NCI-H510A (cell line): ENCODE measurements around the gene GJA9.
"Not testable (repeated sequence)": the region's sequence is repeated elsewhere in the genome, so short reads cannot be mapped to it uniquely, and the experiment has no call there.

Experiments
- DNase-seq: peaks from one replicate; lab custom pipeline; 2025; lab: John Stamatoyannopoulos, UW

Gene GJA9

DNA sequence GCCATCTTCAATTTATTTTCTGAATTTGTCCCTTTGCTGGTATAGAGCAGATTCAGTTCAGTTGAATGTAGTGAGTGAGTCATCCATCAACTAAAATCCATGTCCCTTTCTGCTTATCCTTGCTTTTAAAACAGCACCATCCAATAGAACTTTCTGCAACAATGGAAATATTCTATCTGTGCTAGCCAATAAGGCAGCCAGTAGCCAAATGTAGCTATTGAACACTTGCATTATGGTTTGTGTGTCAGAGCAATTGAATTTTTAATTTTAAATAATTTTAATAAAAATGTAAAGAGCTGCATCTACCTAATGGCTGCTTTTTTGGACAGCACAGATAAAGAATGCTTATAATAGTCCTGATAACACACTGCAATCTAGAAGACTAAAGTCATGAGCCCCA, at the start of gene GJA9:
GJA9 (minus strand) TSS at position 101 of the 400 bp plus-strand sequence. CDS start 5,489 bp downstream, outside the sequence.
- no peak for DNase-seq

DNA sequence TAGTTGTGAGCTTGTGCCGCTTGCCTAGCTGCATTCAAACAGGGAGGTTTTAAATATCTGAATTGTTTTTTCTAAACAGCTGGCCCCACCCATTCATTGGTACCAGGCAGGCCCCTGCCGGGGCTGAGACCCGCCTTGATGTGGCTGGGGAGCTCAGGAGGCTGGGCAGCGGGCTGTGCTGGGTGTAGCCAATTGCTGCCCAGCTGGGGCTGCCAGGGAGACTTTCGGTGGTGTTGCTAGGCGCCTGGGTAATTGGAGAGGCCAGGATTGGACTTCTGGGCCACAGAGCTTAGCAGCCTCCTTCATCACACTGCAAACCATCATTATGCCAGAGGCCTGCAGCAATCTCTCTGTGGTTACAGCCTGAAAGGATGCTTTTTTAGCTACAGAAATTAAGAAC, 48.1 kb upstream of the GJA9 start:
- peak; percentile 42 for DNase-seq

DNA sequence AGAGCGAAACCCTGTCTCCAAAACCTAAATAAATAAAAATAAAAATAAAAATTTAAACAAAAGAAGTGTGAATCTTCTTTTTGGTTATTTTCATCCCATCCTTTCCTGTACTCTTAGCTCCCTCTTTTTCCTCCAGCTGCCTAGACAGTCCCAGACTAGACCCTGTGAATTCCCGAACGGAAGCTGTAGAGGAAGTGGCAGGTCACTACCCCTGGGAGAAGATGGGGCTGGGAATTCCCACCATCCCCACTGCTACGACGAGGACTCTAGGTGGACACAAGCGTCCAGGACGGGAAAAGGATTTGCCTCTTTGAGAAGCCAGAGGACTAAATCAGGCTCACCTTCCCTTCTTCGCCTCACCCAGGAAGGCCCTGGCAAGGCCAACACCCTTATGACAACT, 47.7 kb upstream of the GJA9 start:
- no peak for DNase-seq

DNA sequence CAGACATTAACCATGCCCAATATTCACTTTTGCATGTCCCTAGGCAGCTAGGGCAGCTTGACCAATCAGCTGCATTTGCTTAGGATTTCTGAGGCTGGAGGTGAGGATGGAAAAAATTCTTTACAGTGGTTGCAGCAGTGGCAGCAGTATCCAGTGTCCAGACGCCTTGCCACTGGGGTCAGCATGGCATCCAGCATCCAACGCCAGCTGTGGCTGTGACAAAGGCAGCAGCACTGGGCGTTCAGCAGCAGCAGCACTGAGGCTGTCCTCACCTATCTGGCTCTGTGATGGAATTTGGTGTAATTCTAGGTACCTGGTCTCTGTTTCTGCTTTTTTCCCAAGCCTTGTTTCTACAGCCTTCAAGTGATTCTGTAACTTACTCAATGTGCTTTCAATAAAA, 44.7 kb upstream of the GJA9 start:
- no peak for DNase-seq

DNA sequence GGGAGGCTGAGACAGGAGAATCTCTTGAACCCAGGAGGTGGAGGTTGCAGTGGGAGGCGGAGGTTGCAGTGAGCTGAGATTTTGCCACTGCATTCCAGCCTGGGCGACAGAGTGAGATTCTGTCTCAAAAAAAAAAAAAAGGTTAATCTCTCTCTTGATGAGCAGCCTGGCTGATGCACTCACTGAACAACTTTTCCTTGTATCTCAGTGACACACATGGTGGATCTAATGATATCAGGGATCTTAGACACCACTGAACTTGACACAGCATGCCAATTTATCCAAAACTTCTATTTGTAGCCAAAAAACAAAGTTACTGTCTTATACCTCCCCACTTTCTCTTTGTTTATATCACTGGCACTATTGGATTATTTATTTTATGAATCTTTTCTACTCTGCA, 44.0 kb upstream of the GJA9 start:
- DNase-seq, result no peak

DNA sequence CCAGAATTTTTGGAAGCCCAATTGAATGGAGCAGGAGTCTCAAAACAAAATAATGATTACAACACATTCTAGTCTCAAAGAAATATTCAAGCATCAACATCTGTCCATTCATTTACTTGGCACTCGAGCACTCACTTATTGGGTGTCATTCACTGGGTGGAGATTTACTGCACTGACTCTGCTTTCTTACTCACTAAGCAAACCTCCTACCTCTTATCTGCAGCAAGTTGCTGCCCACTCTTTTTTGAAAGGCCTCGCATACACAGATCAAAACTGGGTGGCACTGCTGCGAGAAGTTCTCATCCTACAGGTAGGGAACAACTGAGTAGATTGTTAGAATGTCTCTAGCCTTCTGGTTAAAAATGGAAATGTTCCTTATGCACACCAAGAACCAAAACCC, 42.2 kb upstream of the GJA9 start:
- no peak for DNase-seq

DNA sequence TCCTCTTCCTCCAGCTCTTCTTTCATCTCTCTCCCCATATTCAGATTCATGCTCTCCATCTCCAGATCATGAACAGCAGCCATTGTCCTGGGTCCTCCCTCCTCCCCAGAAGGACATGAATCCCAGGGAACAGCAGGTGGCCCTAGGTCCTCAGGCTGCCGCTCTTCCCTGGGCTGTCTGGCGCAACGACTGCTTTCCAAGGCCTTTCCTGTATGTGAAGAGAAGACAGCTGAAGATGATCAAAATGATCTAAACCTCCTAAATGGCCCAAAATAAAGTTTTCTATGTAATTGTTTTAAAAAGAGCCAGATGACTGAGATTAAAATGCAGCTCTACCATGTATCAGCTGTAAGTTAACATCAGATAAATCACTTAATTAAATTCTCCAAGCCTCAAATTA, 37.7 kb upstream of the GJA9 start:
- peak; percentile 61 for DNase-seq

DNA sequence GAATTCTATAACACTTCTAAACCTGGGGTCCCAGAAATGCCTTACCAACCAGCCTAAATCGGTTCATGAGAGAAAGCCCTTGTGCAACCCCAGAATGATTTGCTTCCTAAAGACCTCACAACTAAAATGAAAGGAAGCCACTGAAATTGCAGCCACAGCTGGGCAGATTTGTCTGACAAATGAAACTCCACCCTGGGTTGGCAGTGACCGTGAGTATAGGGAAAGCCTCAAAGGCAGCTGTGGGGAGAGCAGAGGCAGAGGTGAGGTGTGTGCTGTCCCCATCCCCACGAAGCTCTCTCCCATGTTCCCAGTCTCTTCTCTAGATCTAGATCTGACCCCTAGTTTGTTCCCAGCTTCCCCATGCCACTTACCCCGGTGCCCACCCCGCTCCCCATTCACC, 37.2 kb upstream of the GJA9 start:
- DNase-seq, result no peak

DNA sequence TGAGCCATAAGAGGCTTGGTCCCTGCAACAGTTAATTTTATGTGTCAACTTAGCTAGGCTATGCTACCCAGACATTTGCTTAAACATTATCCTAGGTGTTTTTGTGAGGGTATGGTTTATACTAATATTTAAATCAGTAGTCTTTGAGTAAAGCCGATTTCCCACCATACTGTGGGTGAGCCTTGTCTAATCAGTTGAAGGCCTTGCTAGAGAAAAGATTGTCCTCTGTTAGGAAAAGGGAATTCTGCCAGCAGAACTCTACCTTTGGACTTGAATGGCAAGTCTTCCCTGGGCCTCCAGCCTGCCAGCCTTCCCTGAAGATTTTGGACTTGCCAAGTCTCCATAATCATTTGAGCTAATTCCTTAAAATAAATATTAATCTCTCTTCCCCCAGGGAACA, 36.4 kb upstream of the GJA9 start:
- DNase-seq, result no peak

DNA sequence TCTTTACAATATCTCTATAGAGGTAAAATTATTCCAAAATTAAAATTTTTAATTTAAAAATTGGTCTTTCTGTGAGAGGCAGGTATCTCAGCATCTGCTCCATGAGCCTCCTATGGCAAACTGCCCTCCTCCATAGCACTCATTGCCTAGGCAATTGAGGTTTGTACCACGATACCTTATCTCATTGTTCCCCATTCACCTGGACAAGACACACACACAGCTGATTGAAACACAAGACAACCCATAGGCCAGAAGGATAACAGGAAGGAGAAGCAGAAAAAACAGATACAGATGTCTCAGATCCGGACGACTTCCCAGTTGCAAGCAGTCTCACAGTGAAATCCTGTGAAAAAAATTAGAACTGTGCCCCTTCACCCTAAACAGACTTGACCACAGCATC, 36.0 kb upstream of the GJA9 start:
- no peak for DNase-seq

DNA sequence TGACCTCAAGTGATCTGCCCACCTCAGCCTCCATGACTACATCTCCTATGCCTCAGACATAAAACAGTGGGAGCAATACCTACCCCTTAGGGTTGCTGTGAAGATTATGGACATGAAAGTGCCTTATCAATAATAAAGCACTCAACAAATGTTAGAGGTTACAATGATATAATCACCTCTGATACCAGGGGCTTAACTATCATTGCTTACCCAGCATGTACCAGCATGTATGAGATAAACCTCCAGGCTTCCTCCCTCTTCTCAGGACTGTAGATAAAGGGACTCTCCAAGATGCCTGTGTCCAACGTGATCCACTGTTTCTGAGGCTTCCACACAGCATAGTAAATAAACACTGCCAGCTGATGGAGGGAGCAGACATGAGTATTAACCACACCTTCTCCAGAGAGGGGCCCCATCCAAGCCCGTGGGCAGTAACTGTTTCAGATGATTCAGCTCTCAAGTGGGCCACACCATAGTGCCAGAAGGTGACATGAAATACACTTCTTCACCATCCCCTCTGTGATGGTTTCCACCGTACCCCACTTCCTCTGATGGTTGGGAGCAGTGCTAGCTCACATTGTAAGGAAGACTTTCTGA, 34.1 kb upstream of the GJA9 start:
- DNase-seq, result no peak

DNA sequence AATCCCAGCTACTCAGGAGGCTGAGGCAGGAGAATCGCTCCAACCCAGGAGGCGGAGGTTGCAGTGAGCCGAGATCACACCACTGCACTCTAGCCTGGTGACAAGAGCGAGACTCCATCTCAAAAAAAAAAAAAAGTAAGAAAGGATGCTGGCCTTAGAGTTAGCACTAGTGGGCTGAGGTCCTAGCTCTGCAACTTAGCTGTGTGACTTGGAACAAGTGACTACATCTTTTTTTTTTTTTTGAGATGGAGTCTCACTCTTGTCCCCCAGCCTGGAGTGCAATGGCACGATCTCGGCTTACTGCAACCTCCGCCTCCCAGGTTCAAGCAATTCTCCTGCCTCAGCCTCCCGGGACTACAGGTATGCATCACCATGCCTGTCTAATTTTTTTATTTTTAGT, 33.5 kb upstream of the GJA9 start:
- not testable (repeated sequence) for DNase-seq

DNA sequence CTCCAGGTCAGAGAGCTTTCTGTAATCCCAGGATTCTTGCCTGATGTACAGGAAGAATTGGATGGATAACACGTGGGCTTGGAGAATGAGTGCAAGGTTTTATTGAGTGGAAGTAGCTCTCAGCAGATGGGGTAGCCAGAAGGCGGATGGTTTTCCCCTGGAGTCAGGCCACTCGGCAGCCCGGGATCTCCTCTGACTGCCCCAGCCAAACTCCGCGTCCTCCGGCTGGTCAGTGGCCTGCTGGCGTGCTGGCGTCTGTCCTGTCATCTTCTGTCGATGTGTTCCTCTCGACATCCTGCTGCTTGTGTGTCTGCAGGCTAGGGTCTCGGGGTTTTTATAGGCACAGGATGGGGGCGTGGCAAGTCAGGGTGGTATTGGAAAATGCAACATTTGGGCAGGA, 27.4 kb upstream of the GJA9 start:
- no peak for DNase-seq

DNA sequence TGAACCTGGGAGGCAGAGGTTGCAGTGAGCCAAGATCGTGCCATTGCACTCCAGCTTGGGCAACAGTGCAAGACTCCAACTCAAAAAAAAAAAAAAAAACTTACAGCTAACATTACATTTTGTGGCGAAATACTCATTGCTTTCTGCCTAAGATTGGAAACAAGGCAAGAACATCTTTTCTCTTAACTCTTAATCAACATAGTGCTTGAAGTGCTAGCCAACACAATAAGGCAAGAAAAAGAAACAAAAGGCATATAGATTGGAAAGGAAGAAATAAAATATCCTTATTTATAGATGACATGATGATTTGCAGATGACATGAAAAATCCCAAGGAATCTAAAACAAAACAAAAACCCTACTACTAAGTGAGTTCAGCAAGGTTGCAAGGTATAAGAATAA, 24.6 kb upstream of the GJA9 start:
- DNase-seq, result no peak

DNA sequence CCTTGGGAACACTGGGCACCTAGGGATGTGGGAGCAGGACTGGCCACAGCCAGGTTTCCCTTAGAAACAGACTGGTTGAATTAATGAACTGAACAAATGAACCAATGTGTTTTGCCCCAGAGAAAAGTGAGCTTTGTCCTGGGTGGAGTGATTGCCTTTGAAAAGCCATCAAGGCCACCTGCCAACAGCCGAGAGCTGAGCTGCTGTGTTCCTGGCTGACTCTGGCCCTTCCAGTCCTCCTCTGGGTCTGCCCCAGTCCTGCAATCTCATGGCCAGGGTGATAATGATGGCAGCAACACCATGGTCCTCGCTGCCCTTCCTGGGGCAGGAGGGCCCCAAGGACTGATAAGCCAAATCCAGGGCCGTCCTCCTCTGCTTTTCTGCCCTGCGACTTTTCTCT, 18.2 kb upstream of the GJA9 start:
- no peak for DNase-seq

DNA sequence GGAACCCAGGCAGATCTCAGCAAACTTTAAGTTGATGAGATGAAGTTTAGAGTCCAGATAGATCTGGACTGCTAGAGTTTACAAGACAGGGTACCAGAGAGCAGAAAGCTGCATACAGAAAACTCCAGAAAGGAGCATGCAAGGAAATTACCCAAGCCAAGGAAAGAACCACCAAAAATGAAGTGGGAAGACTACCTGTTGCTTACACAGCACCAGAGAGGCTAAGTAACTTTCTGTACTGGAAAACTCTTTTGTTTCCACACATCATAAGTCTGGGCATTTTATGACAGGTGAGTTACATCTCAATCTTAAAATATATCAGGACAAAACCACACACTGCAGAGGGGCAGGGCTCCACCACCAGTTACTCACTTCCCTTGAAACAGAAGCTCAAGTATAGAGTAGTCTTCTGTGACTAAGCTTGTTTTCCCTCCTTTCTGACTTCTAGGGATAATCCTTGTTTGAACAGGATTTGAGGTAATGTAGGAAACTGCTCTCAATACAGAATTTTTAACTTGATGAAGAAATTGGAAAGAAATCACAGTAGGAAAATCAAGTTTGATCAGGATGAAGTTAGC, 17.4 kb upstream of the GJA9 start:
- no peak for DNase-seq

DNA sequence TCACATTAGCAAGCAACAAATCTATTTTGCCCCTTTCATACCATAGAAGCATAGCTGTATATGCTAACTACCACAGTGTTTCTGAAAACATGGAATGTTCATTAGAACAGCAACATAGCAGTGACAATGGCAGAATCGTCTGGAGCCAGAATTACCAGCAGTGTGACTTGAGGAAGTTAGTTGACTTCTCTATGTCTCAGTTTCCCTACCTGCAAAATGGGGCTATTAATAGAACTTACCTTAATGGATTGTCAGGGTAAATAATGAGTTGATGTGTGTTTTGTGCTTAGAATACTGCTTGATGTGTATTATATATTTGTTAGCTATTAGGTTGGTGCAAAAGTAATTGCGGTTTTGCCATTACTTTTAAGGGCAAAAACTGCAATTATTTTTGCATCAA, 14.8 kb upstream of the GJA9 start:
- no peak for DNase-seq

DNA sequence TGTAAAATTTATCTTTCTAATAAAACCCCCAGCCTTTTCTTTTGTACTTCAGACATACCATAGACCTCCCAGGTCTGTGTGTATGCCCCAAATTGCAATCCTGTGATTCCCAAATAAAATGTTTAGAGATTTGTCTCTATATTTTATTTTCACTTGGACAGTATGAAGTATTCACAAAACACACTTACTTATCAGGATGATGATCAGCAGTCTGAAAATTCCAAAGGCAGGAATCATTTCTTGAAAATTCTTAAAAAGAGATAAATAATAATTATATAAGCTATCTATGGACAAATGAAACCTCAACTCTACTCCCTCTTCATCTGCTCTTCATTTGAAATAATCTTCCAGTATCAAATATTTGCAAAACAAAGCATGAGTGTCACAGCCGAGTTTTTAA, 11.6 kb upstream of the GJA9 start:
- DNase-seq, result no peak

DNA sequence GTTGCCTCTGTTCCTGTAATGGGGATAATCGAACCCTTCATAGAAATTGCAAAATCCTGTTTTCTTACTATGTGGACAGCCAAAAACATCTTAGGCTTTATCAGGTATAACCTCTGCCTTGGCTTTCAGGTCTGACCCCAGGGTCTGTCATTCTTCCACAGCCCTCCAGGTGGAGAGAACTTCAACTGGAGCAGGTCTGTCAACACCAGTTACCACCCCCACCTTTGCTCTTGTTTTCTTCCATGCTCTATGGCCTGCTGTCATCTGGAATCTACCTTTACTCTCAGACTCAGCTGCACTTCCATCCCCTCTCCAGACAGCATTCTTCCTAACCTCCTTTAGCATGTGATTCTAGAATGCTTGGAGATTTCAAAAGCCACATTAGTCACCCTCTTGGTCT, 10.4 kb upstream of the GJA9 start:
- DNase-seq, result peak; percentile 46

DNA sequence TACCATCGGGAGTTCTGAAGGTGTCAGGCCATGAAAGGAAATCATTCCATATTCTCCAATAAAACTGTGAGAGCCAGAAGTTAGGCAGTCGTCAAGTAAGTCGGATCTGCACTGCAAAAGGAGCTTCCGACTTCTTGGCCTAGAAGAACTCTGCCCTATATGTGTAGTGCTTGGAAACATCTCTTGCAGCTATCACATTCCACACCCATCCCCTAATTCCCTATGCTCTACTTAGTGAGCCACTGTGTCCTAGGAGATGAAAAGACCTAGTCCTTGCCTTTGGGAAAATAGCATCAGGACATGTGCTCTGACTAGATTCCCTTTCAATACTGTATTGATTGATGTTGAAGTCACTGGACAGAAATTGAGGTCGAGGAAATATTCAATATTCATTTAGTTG, 8.2 kb upstream of the GJA9 start:
- no peak for DNase-seq

DNA sequence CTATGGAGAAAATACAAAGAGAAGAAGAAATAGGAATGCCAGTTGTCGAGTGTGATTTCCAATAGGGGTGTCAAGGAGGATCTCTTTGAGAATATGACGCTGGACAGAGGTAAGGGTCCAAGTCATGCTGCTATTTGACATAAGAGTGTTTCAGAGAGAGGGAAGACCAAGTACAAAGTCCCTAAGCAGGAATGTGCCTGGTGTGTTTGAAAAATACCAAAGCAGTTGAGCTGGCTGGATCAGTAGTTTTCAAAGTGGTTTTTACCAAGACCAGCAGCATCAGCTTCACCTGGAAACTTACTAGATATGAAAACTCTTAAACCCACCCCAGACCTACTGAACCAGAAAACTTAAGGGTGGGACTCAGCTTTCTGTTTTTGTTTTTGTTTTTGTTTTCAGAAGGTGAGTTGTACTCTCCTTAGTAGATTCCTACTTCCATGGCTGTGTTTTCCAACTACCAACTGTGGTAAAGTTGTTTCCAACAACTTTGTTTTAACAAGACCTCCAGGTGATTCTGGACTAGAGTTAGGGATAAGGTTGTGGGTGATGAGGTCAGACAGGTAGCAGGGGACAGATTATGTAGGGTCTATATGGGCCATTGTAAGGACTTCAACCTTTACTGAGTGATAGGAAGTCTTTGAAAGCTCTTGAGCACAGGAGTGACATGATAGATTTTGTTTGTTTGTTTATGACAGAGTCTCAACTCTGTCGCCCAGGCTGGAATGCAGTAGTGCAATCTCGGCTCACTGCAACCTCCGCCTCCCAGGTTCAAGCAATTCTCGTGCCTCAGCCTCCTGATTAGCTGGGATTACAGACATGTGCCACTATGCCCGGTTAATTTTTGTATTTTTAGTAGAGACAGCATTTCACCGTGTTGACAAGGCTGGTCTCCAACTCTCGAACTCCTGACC, 7.3 kb upstream of the GJA9 start:
- DNase-seq, result no peak

DNA sequence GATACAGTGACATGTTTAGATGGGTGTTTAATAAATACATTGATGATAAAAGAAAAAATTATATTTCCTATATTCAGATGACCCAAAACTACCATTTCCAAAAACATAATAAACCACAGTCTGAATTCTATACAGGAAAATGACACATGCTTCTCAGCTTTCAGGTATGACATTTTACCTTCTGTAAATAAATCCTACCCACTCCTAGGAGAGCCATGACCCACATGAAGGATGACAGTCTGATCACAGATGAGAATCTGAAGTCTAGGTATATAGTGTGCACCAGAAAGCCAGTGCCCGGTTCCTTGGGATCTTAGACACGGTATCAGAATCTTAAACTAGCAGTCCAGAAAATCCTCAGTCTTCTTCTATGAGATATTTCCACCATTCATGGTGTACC, 3.7 kb upstream of the GJA9 start:
- DNase-seq, result no peak

DNA sequence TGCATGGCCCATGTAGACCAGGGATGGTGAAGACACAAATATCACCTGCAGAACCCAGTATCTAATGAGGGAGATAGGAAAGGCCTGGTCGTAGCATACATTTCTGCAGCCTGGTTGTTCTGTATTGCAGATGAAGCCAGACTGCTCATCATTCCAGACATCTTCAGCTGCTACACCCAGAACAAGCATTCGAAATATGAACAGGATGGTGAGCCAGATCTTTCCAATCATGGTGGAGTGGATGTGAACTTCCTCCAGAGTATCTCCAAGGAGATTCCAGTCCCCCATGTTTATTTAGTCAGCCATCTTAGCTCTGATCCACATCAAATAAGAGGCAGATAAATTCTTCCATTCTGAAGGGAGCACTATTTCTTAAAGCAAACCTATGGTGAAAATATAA, 5.6 kb downstream of the GJA9 start:
- no peak for DNase-seq
